Activated naive CD4-positive, alpha-beta T cell treated with anti-CD3 and anti-CD28 coated beads, Interleukin-2, amount 50 U/mL, for 24 hours (primary cell): ENCODE results near the gene ATAD3C.
"Not testable (repeated sequence)": the region's sequence is repeated elsewhere in the genome, so short reads cannot be mapped to it uniquely, and the experiment has no call there.

Experiments
- H3K27ac Mint-ChIP-seq: one replicate; pipeline ENCODE4 v1.8.0; 2021; ENCODE audit warnings: mild to moderate bottlenecking, mixed read lengths
- H3K27me3 Mint-ChIP-seq: one replicate; pipeline ENCODE4 v1.8.0; 2021; ENCODE audit warnings: mixed read lengths
- H3K36me3 Mint-ChIP-seq: one replicate; pipeline ENCODE4 v1.8.0; 2021; ENCODE audit warnings: mixed read lengths
- H3K4me1 Mint-ChIP-seq: one replicate; pipeline ENCODE4 v1.8.0; 2021; ENCODE audit warnings: mixed read lengths
- H3K4me3 Mint-ChIP-seq: one replicate; pipeline ENCODE4 v1.8.0; 2021; ENCODE audit warnings: mild to moderate bottlenecking, mixed read lengths
- H3K9me3 Mint-ChIP-seq: one replicate; pipeline ENCODE4 v1.8.0; 2021; ENCODE audit warnings: mixed read lengths

ATAD3C gene

DNA sequence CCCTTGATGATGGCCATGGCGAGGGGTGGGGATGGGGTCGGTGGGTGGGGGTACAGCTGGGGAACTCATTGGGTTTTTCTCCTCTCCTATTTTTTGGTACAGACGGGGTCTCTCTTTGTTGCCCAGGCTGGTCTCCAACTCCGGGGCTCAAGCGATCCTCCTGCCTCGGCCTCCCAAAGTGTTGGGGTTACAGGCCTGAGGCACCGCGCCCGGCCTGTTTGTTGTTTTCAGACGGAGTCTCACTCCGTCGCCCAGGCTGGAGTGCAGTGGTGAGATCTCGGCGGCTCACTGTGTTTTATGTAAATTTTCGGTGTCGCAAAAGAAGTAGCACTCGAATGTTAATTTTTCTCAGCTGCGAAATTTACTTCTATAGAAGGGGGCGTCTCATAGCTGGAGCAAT, 2.9 kb upstream of the ATAD3C start:
- not testable (repeated sequence) for H3K27ac Mint-ChIP-seq, H3K4me3 Mint-ChIP-seq, H3K27me3 Mint-ChIP-seq, H3K4me1 Mint-ChIP-seq, H3K9me3 Mint-ChIP-seq, H3K36me3 Mint-ChIP-seq

DNA sequence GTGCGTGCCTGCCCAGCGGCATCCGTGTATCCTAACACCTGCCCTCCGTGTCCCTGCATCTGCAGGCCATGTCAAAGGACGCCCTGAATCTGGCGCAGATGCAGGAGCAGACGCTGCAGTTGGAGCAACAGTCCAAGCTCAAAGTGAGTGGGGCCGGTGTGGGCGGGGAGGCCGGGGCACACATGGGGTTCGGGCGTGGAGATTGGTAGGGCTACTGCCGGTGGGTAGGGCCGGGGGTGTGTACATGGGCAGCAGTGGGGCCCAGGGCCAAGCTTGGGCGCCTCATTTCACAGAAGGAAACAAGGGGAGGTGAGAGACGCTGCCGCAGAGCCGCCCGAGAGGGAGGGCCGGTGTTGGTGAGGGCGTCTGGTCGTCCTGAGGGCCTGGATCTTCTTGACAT, 1.1 kb downstream of the ATAD3C start:
- not testable (repeated sequence) for H3K4me1 Mint-ChIP-seq, H3K9me3 Mint-ChIP-seq, H3K27ac Mint-ChIP-seq, H3K27me3 Mint-ChIP-seq, H3K36me3 Mint-ChIP-seq, H3K4me3 Mint-ChIP-seq

DNA sequence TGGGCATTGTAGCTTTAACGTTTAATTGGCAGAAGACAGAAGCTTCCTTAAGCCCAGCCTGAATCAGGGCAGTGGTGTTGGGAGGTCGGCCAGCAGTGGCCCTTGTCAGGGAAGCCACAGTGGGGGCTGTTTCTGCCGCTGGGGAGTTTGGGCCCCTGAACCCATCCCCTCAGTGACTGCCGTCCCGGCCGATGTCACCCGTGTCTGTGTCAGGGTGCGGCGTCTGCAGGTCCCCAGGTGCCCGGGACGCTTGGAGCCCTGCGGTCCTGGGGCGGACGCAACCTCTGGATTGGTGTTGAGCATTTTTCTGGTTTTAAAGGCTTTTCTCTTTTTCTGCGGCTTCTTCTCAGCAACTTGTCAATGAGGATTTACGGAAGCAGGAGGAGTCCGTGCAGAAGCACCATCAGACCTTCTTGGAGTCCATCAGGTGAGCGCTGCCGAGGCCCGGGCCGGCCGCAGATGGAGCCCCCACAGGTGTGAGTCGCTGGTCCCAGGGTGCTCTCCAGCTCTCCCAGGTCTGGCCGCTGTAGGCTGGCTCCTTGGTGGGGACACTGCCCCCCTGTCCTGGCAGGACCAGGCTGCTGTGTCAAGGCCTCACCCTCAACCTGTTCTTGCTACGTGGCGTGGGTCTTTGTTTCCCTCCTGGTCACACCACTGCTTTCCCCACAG, 2.3 kb downstream of the ATAD3C start:
- no peaks in the 10 kb centered on the region for H3K36me3 Mint-ChIP-seq
- no peaks in the 10 kb centered on the region for H3K27me3 Mint-ChIP-seq
- H3K4me3 Mint-ChIP-seq, result no peak overlapping the region
- H3K9me3 Mint-ChIP-seq, result no peaks in the 10 kb centered on the region
- H3K27ac Mint-ChIP-seq, result no peak overlapping the region
- no peaks in the 10 kb centered on the region for H3K4me1 Mint-ChIP-seq

DNA sequence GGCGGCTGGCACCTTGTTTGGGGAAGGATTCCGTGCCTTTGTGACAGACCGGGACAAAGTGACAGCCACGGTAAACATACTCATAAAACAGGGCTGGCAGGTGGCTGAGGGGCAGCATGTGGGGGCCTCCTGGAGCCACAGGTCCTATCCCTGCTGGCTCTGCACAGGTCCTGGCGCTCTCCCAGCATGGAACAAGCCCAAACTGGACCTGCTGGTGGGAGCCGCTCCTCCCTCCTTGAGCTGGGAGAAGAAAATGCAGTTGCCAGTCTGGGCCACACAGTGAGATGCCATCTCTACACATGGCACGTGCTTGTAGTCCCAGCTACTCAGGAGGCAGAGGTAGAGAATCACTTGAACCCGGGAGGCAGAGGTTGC, 2.9 kb downstream of the ATAD3C start:
- H3K27me3 Mint-ChIP-seq, H3K27ac Mint-ChIP-seq, H3K4me3 Mint-ChIP-seq, H3K9me3 Mint-ChIP-seq, H3K36me3 Mint-ChIP-seq, H3K4me1 Mint-ChIP-seq: not testable (repeated sequence)

DNA sequence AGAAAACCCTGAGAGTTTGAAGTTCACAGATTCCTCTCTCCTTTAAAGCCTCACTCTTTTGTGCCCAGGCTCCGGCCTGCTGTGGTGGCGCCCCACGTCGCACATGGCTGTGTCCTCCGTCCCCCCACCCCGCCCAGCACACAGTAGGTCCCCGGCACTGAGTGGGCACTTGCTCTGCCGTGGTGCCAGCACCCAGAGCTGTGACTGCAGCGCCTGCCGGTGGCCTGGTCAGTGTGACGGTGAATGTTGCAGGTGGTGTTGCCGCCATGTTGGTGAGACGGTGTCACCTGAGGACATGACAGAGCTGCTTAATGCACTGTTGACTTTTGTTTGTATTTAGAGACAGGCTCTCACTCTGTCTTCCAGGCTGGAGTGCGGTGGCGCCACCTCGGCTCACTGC, 3.4 kb downstream of the ATAD3C start:
- H3K27ac Mint-ChIP-seq, result no peak overlapping the region
- H3K4me1 Mint-ChIP-seq, result no peaks in the 10 kb centered on the region
- H3K27me3 Mint-ChIP-seq, result no peaks in the 10 kb centered on the region
- H3K4me3 Mint-ChIP-seq, result no peak overlapping the region
- H3K9me3 Mint-ChIP-seq, result no peaks in the 10 kb centered on the region
- H3K36me3 Mint-ChIP-seq, result no peaks in the 10 kb centered on the region

DNA sequence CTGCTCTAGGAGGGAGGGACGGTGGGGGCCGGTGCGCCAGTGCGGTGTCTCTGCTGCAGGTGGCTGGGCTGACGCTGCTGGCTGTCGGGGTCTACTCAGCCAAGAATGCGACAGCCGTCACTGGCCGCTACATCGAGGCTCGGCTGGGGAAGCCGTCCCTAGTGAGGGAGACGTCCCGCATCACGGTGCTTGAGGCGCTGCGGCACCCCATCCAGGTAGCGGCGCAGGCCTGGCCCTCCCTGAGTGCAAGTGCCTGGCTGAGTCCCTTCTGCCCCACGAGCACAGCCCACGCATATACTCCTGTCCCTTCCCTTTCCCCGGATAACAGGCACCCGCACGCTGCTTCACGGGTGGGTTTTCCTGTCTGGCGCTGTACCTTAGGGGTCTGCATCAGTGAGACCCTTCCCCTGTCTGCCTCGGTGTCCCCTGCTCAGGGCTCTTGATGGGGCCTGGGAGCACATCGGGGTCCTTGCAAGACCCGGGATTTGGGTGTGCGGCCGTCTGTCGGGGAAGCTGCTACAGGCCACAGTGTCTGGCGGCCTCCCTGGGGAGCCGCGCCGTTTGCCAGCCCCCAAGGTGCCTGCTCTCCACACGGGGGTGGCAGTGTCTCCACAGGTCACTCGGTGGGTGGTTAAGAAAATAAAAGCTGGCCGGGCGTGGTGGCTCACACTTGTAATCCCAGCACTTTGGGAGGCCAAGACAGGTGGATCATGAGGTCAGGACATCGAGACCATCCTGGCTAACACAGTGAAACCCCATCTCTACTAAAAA, 5.0 kb downstream of the ATAD3C start:
- not testable (repeated sequence) for H3K4me3 Mint-ChIP-seq, H3K27me3 Mint-ChIP-seq, H3K4me1 Mint-ChIP-seq, H3K27ac Mint-ChIP-seq, H3K9me3 Mint-ChIP-seq, H3K36me3 Mint-ChIP-seq

DNA sequence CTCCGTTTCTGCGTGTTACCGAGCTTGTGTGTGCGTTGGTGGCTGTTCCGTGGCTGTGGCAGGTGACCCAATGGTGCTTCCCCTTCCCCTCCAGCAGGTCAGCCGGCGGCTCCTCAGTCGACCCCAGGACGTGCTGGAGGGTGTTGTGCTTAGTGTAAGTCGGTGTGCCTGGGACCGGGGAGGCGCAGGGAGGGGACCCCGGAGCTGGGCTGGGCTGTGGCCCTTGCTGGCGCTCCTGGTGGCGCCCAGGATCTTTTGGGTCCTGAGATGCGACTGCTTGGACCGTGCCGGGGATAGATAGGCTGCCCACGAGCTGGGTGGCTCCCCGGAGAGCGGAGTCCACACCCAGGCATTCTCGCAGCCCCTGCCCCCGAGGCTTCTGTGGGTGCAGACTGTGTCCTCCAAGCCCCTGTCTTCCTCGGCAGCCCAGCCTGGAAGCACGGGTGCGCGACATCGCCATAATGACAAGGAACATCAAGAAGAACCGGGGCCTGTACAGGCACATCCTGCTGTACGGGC, 5.9 kb downstream of the ATAD3C start:
- H3K27ac Mint-ChIP-seq, result no peak overlapping the region

DNA sequence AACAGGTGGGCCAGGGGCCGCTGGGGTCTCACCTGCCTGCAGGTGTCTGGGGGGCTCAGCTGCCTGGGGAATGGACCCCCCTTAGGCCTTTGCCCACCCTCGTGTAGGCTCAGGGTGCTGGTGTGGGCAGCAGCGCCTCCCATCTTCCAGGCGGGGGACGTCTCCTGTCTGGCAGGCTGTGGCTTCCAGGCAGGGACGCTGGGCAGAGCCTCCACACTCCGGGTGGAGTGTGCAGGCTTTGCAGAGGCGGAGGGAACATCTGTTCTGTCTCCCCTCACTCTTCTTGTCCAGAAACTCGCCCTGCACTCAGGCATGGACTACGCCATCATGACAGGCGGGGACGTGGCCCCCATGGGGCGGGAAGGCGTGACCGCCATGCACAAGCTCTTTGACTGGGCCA, 6.4 kb downstream of the ATAD3C start:
- not testable (repeated sequence) for H3K27me3 Mint-ChIP-seq

More for the DNA sequence above, 5.9 kb downstream of the ATAD3C start:
- Mint-ChIP-seq H3K27me3 (no peaks in the 10 kb centered on the region), H3K4me3 (no peak overlapping the region), H3K36me3 (no peaks in the 10 kb centered on the region), H3K4me1 (no peaks in the 10 kb centered on the region), H3K9me3 (no peaks in the 10 kb centered on the region)

DNA sequence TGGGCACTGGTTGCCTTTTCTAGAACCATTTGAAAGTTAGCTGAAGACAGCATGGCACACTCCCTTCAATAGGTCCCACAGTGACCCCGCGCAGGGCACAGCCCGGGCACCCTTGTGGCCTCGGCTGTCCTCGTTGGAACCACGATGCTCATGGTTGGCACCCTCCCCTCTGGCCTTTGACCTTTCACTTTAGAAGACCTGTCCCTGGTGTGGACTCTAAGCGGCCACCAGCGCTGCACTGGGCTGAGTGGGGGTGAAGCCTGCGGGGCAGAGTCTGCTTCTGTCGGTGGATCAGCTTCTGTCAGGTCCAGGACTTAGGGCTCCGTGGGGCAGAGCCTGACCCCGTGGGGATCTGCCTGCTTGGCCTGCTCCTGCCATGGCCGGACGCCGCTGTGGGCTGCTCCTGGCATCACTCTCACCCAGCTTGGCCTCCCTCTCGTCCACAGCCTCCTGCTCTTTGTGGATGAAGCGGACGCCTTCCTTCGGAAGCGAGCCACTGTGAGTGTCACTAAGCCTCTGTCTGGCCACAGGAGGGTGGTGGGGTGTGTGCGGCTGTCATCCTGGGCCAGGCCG, 7.3 kb downstream of the ATAD3C start:
- not testable (repeated sequence) for H3K27me3 Mint-ChIP-seq, H3K36me3 Mint-ChIP-seq, H3K27ac Mint-ChIP-seq, H3K4me1 Mint-ChIP-seq, H3K4me3 Mint-ChIP-seq, H3K9me3 Mint-ChIP-seq

More for the DNA sequence above, 6.4 kb downstream of the ATAD3C start:
- H3K9me3 Mint-ChIP-seq, H3K4me1 Mint-ChIP-seq, H3K36me3 Mint-ChIP-seq, H3K27ac Mint-ChIP-seq, H3K4me3 Mint-ChIP-seq: not testable (repeated sequence)

DNA sequence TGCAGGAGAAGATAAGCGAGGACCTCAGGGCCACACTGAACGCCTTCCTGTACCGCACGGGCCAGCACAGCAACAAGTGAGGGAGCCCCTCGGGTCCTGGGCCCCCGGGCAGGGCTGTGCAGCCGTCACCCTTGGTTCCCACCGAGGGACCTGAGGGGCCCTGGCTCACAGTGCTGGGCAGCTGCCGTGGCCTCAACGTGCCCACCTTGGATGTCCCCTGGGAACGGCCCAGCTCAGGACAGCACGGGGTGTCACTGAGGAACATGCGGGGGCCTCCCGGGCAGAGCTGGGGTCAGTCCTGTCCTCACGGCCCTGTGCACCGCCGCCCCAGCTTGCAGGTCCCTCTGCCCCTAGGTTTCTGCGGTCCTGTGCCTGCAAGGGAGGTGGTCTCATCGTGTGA, 9.7 kb downstream of the ATAD3C start:
- not testable (repeated sequence) for H3K36me3 Mint-ChIP-seq

DNA sequence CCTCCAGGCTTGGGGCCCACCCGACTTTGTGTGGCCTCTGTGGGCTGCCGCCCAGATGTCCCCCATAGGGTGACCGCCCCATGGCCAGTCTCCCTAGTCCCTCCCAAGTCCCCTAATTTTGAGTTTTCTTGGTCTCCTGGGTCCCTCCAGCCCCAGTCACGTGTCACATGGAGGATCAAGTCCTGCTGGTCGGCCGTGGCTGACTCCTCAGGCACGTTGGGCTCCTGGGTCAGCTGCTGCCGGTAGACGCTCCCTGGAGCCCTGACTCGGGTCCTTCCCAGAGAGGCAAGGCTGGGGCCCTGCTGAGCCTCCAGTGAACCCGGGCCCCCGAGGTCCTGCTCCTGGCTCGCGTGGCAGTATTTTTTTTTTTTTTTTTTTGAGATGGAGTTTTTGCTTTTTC, 10.2 kb downstream of the ATAD3C start:
- not testable (repeated sequence) for H3K9me3 Mint-ChIP-seq, H3K4me1 Mint-ChIP-seq, H3K27me3 Mint-ChIP-seq, H3K4me3 Mint-ChIP-seq, H3K36me3 Mint-ChIP-seq, H3K27ac Mint-ChIP-seq

More for the DNA sequence above, 9.7 kb downstream of the ATAD3C start:
- H3K4me1 Mint-ChIP-seq, H3K27me3 Mint-ChIP-seq, H3K27ac Mint-ChIP-seq, H3K9me3 Mint-ChIP-seq, H3K4me3 Mint-ChIP-seq: not testable (repeated sequence)

DNA sequence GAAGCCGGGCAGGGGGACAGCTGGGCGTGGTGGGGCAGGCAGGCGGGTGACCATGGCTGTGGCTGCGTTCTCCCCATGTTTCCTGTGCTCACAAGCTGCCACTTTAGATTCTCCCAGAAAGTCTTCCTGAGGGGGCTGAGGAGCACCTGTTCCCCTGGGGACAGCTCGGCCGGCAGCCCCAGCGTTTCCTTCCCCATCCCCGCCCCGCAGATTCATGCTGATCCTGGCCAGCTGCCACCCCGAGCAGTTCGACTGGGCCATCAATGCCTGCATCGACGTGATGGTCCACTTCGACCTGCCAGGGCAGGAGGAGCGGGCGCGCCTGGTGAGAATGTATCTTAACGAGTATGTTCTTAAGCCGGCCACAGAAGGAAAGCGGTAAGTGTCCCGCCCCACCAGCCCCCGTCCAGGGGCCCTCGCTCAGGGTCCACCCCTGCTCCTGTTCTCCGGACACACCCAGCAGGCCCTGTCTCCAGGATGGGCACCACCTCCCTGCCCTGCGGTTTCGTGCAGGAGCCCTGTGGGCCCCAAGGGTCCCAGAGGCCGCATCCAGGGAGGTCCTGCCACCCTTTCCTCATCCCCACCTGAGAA, 11.1 kb downstream of the ATAD3C start:
- Mint-ChIP-seq H3K4me1 (no peaks in the 10 kb centered on the region), H3K27ac (no peak overlapping the region)

DNA sequence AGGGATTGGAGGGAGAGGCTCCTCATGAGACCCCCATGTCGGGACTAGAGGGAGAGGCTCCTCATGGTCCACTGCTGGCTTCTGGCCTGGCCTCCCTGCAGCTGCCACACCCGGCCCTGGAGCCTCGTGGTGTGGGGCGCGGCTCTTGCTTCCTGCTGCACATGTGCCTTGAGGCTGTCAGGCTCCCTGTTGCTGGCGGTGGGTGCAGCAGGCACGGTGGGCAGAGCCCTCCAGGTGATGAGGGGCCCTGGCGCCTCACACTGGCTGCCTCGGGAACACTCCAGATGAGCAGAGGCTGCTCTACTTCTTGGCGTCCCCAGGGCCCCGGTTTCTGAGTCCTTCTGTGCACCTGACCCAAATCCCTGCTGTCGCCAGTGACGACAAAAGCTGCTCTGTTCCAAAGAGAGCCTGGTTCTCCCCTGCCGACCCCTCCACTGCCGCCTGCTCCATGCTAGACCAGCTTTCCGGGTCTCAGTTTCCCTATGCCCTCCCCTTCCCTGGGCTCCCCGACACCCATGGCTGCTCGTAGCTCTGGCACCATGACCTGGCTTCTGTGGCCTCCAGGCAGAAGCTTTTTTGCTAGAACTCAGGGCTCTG, 12.3 kb downstream of the ATAD3C start:
- no peaks in the 10 kb centered on the region for H3K27me3 Mint-ChIP-seq
- peak overlapping the region; percentile 46 for H3K27ac Mint-ChIP-seq
- no peaks in the 10 kb centered on the region for H3K4me1 Mint-ChIP-seq
- no peaks in the 10 kb centered on the region for H3K36me3 Mint-ChIP-seq
- no peaks in the 10 kb centered on the region for H3K9me3 Mint-ChIP-seq
- no peak overlapping the region for H3K4me3 Mint-ChIP-seq

More for the DNA sequence above, 11.1 kb downstream of the ATAD3C start:
- Mint-ChIP-seq H3K9me3 (no peaks in the 10 kb centered on the region), H3K27me3 (no peaks in the 10 kb centered on the region), H3K36me3 (no peaks in the 10 kb centered on the region), H3K4me3 (no peak overlapping the region)

DNA sequence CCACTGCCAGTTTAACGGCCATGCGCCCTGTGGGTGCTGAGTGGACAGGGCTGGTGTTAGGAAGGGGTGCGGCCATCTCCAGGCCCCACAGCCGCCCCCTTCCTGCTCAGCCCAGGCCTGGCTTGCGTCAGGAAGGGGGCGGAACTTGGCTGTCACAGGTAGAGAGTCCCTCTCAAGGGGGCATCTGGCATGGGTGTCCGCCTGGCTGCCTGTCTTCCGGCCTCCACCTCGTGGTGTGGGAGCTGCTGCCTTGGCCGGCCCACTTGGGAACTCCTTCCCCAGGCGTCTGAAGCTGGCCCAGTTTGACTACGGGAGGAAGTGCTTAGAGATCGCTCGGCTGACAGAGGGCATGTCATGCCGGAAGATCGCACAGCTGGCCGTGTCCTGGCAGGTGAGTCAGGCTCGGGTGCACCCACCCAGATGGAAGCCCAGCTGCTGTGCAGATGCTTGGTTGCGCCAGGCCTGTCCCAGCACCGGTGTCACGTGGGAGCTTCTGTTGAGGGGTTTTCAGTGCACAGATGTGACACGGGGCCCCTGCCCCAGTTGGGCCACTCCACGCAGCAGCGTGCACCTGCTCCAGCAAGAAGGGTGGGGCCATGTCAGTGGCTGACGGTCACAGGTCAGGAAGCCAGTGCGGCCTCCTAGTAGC, 13.0 kb downstream of the ATAD3C start:
- Mint-ChIP-seq H3K4me1 (no peaks in the 10 kb centered on the region), H3K9me3 (no peaks in the 10 kb centered on the region), H3K36me3 (no peaks in the 10 kb centered on the region), H3K4me3 (no peak overlapping the region), H3K27me3 (no peaks in the 10 kb centered on the region), H3K27ac (peak overlapping the region; percentile 46)

DNA sequence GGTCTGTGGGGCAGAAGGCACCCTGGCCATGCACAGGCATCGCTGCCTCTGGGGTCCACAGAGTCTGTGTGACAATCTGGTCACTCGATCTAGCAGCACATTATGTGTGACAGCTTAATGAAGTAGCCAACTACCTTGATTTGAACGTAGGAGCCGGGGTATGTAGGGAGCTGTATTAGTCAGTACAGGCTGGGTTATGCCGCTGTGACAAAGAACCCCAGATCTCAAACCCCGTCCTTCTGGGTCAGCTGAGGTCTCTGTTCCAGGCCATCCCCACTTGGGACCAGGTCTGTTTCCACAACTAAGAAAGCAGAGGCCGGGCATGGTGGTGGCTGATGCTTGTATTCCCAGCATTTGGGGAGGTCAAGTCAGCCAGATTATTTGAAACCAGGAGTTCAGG, 13.8 kb downstream of the ATAD3C start:
- Mint-ChIP-seq H3K4me3 (no peak overlapping the region), H3K4me1 (no peaks in the 10 kb centered on the region), H3K27me3 (no peaks in the 10 kb centered on the region), H3K36me3 (no peaks in the 10 kb centered on the region), H3K9me3 (no peaks in the 10 kb centered on the region), H3K27ac (no peak overlapping the region)
